Measurements from ENCODE around the gene CLEC4A.
"Not testable (repeated sequence)": the region's sequence is repeated elsewhere in the genome, so short reads cannot be mapped to it uniquely, and the experiment has no call there.

CLEC4A gene

GRCh38 chr12:8087666-8088065 is 35.8 kb upstream of the CLEC4A start:
- Histone ChIP-seq H3K27me3 (ENCODE audit: insufficient read depth, poor library complexity, severe bottlenecking) (no peaks in the 10 kb centered on the region), H3K9me3 (ENCODE audit: severe bottlenecking) (no peaks in the 10 kb centered on the region), H3K4me3 (ENCODE audit: severe bottlenecking) (no peak overlapping the region), H3K36me3 (ENCODE audit: low read depth) (peaks cover 6% of the 10 kb centered on the region; the same call in 1 of the 2 replicates), H3K4me1 (ENCODE audit: insufficient read depth, poor library complexity, severe bottlenecking) (no peaks in the 10 kb centered on the region), H3K27ac (ENCODE audit: poor library complexity, severe bottlenecking) (no peak overlapping the region)
- no peak for ATAC-seq (ENCODE audit: low read depth)
- DNase-seq (ENCODE audit: low spot score) = no peak
- TF ChIP-seq CTCF (IDR thresholded peaks at IDR 0.05; ENCODE audit: poor library complexity, severe bottlenecking) = no peak

- no peak for TF ChIP-seq CTCF (IDR thresholded peaks at IDR 0.05; ENCODE audit: poor library complexity, severe bottlenecking)
- Histone ChIP-seq H3K27ac (ENCODE audit: poor library complexity, severe bottlenecking) (no peak overlapping the region), H3K27me3 (ENCODE audit: insufficient read depth, poor library complexity, severe bottlenecking) (no peaks in the 10 kb centered on the region), H3K4me3 (ENCODE audit: severe bottlenecking) (no peak overlapping the region), H3K9me3 (ENCODE audit: severe bottlenecking) (no peaks in the 10 kb centered on the region), H3K36me3 (ENCODE audit: low read depth) (peaks cover 13% of the 10 kb centered on the region; the same call in 1 of the 2 replicates), H3K4me1 (ENCODE audit: insufficient read depth, poor library complexity, severe bottlenecking) (no peaks in the 10 kb centered on the region)
- ATAC-seq (ENCODE audit: low read depth) = no peak
- no peak for DNase-seq (ENCODE audit: low spot score)
Observed at GRCh38 chr12:8088574-8088973, 34.8 kb upstream of the CLEC4A start.

GRCh38 chr12:8089277-8089676 is 34.1 kb upstream of the CLEC4A start:
- H3K27me3 ChIP-seq (ENCODE audit: insufficient read depth, poor library complexity, severe bottlenecking); H3K4me1 ChIP-seq (ENCODE audit: insufficient read depth, poor library complexity, severe bottlenecking); DNase-seq (ENCODE audit: low spot score); ATAC-seq (ENCODE audit: low read depth); H3K27ac ChIP-seq (ENCODE audit: poor library complexity, severe bottlenecking); H3K4me3 ChIP-seq (ENCODE audit: severe bottlenecking); H3K9me3 ChIP-seq (ENCODE audit: severe bottlenecking): not testable (repeated sequence)
- peaks cover 20% of the 10 kb centered on the region; the same call in 1 of the 2 replicates for H3K36me3 ChIP-seq (ENCODE audit: low read depth)

- no peaks in the 10 kb centered on the region for H3K27me3 ChIP-seq (ENCODE audit: insufficient read depth, poor library complexity, severe bottlenecking)
- ATAC-seq (ENCODE audit: low read depth) (no peak), DNase-seq (ENCODE audit: low spot score) (no peak)
- no peak overlapping the region for H3K4me3 ChIP-seq (ENCODE audit: severe bottlenecking)
- no peaks in the 10 kb centered on the region for H3K4me1 ChIP-seq (ENCODE audit: insufficient read depth, poor library complexity, severe bottlenecking)
- no peak overlapping the region for H3K27ac ChIP-seq (ENCODE audit: poor library complexity, severe bottlenecking)
- no peaks in the 10 kb centered on the region for H3K9me3 ChIP-seq (ENCODE audit: severe bottlenecking)
- peaks cover 21% of the 10 kb centered on the region; the same call in 1 of the 2 replicates for H3K36me3 ChIP-seq (ENCODE audit: low read depth)
- TF ChIP-seq CTCF (IDR thresholded peaks at IDR 0.05; ENCODE audit: poor library complexity, severe bottlenecking) = no peak
Observed at GRCh38 chr12:8089716-8090115, 33.7 kb upstream of the CLEC4A start.

- no peak overlapping the region for H3K4me3 ChIP-seq (ENCODE audit: severe bottlenecking)
- TF ChIP-seq CTCF (IDR thresholded peaks at IDR 0.05; ENCODE audit: poor library complexity, severe bottlenecking) = no peak
- no peaks in the 10 kb centered on the region for H3K9me3 ChIP-seq (ENCODE audit: severe bottlenecking)
- DNase-seq (ENCODE audit: low spot score) = no peak
- H3K36me3 ChIP-seq (ENCODE audit: low read depth) = peaks cover 21% of the 10 kb centered on the region; the same call in 1 of the 2 replicates
- no peak overlapping the region for H3K27ac ChIP-seq (ENCODE audit: poor library complexity, severe bottlenecking)
- H3K4me1 ChIP-seq (ENCODE audit: insufficient read depth, poor library complexity, severe bottlenecking) = no peaks in the 10 kb centered on the region
- H3K27me3 ChIP-seq (ENCODE audit: insufficient read depth, poor library complexity, severe bottlenecking) = no peaks in the 10 kb centered on the region
- no peak for ATAC-seq (ENCODE audit: low read depth)
Observed at GRCh38 chr12:8093291-8093690, 30.1 kb upstream of the CLEC4A start.
